ENCODE results near the gene PCNX2.

Gene PCNX2

DNA sequence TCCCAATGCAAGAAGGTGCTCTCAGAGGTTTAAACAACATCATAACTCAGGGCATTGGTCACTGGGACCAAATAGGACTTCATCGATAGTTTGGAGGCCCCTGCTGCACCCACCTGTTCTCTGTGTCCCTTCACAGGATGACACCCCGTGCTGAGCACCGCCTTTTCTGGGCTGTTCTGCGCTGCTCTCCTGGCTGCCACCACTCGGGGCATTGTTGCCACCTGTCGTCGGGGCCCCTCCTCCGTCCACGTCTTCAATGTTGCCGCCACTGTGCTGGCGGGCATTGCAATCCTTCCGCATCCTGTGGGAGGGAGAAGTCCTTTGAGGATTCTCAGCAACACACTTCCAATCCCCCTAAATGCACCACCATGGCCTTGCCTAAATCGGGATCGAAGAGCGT lies 297.4 kb downstream of the PCNX2 start:
- Histone ChIP-seq H3F3A (ENCODE audit: low read depth) (no peaks in the 10 kb centered on the region), H3K27me3 (ENCODE audit: insufficient read depth, low read length, poor library complexity, severe bottlenecking) (no peaks in the 10 kb centered on the region), H3K4me1 (ENCODE audit: insufficient read depth, low read length, poor library complexity, severe bottlenecking) (peaks cover 10% of the 10 kb centered on the region), H4K20me1 (ENCODE audit: insufficient read depth, low read length, poor library complexity, severe bottlenecking) (no peaks in the 10 kb centered on the region), H3K9me3 (ENCODE audit: insufficient read depth, low read depth, low read length) (peaks cover 9% of the 10 kb centered on the region; the same call in 1 of the 2 replicates), H3K4me2 (ENCODE audit: low read depth, low read length, poor library complexity, severe bottlenecking) (no peak overlapping the region), H3K4me3 (ENCODE audit: low read length, poor library complexity, severe bottlenecking) (no peak overlapping the region), H3K79me2 (ENCODE audit: insufficient read depth, low read length) (no peaks in the 10 kb centered on the region), H3K36me3 (ENCODE audit: insufficient read depth, low read length) (peaks cover 53% of the 10 kb centered on the region), H3K9me2 (replicated peaks; ENCODE audit: low read depth, low read length) (no peaks in the 10 kb centered on the region), H3K9ac (ENCODE audit: low read depth, low read length, poor library complexity, severe bottlenecking) (no peak overlapping the region), H2AFZ (ENCODE audit: low read length) (no peak overlapping the region)
- no peak for TF ChIP-seq EZH2phosphoT487 (IDR thresholded peaks at IDR 0.05; ENCODE audit: borderline replicate concordance)
- TF ChIP-seq, protein P1, sequence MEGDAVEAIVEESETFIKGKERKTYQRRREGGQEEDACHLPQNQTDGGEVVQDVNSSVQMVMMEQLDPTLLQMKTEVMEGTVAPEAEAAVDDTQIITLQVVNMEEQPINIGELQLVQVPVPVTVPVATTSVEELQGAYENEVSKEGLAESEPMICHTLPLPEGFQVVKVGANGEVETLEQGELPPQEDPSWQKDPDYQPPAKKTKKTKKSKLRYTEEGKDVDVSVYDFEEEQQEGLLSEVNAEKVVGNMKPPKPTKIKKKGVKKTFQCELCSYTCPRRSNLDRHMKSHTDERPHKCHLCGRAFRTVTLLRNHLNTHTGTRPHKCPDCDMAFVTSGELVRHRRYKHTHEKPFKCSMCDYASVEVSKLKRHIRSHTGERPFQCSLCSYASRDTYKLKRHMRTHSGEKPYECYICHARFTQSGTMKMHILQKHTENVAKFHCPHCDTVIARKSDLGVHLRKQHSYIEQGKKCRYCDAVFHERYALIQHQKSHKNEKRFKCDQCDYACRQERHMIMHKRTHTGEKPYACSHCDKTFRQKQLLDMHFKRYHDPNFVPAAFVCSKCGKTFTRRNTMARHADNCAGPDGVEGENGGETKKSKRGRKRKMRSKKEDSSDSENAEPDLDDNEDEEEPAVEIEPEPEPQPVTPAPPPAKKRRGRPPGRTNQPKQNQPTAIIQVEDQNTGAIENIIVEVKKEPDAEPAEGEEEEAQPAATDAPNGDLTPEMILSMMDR (conservative IDR thresholded peaks at IDR 0.05; ENCODE audit: low read length) = no peak

DNA sequence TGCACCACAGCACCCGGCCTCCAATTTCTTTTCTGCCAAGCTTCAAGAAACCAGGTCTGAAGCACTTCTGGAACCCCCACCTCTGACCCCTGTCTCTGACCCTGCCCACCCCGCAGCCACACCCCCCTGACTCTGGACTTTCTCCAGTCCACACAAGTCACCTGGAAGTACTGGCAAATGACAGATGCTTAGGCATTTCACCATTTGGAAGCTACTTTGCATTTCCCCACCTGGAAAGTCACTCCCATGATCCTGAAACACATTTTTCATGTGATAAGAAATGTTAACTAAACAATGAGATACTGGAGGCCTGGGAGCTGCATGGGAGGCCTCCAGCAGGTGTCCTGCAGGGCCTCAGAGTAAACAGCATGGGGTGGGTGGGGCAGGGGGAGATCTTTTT lies 299.4 kb downstream of the PCNX2 start:
- Histone ChIP-seq H3F3A (ENCODE audit: low read depth) (no peaks in the 10 kb centered on the region), H2AFZ (ENCODE audit: low read length) (no peak overlapping the region), H3K4me2 (ENCODE audit: low read depth, low read length, poor library complexity, severe bottlenecking) (no peak overlapping the region), H3K36me3 (ENCODE audit: insufficient read depth, low read length) (peaks cover 59% of the 10 kb centered on the region), H3K79me2 (ENCODE audit: insufficient read depth, low read length) (no peaks in the 10 kb centered on the region), H3K9me2 (replicated peaks; ENCODE audit: low read depth, low read length) (no peaks in the 10 kb centered on the region), H4K20me1 (ENCODE audit: insufficient read depth, low read length, poor library complexity, severe bottlenecking) (no peaks in the 10 kb centered on the region), H3K4me1 (ENCODE audit: insufficient read depth, low read length, poor library complexity, severe bottlenecking) (peaks cover 10% of the 10 kb centered on the region), H3K9me3 (ENCODE audit: insufficient read depth, low read depth, low read length) (peaks cover 9% of the 10 kb centered on the region; the same call in 1 of the 2 replicates), H3K27me3 (ENCODE audit: insufficient read depth, low read length, poor library complexity, severe bottlenecking) (no peaks in the 10 kb centered on the region), H3K9ac (ENCODE audit: low read depth, low read length, poor library complexity, severe bottlenecking) (no peak overlapping the region), H3K4me3 (ENCODE audit: low read length, poor library complexity, severe bottlenecking) (no peak overlapping the region)
- TF ChIP-seq, protein P1 (conservative IDR thresholded peaks at IDR 0.05; ENCODE audit: low read length) = no peak

DNA sequence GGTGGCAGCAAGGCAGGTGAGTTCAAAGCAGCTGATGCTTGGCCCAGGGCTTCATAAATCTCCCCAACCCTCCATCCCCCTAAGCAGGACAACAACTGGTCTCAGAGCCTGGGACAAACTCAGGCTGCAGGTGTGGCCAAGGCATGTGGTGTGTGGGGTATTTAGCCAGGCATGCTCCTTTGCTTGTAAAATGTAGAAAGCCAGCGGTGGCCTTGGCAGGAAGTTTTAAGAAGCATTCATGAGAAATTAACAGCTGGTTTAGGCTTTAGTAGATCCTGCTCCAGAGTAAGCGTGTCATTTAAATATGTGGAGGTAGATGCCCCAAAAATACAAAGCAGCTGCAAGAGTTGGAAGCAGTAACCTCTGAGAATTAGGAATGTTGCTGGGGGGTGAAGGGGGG lies 300.3 kb downstream of the PCNX2 start:
- H3K9ac ChIP-seq (ENCODE audit: low read depth, low read length, poor library complexity, severe bottlenecking) = no peak overlapping the region
- H3F3A ChIP-seq (ENCODE audit: low read depth) = no peaks in the 10 kb centered on the region
- H3K9me2 ChIP-seq (replicated peaks; ENCODE audit: low read depth, low read length) = no peaks in the 10 kb centered on the region
- H3K4me2 ChIP-seq (ENCODE audit: low read depth, low read length, poor library complexity, severe bottlenecking) = no peak overlapping the region
- no peaks in the 10 kb centered on the region for H3K27me3 ChIP-seq (ENCODE audit: insufficient read depth, low read length, poor library complexity, severe bottlenecking)
- H3K4me3 ChIP-seq (ENCODE audit: low read length, poor library complexity, severe bottlenecking) = no peak overlapping the region
- no peaks in the 10 kb centered on the region for H3K79me2 ChIP-seq (ENCODE audit: insufficient read depth, low read length)
- peaks cover 51% of the 10 kb centered on the region for H3K36me3 ChIP-seq (ENCODE audit: insufficient read depth, low read length)
- TF ChIP-seq, protein P1 (conservative IDR thresholded peaks at IDR 0.05; ENCODE audit: low read length) = no peak
- no peak for TF ChIP-seq EZH2phosphoT487 (IDR thresholded peaks at IDR 0.05; ENCODE audit: borderline replicate concordance)
- no peak overlapping the region for H2AFZ ChIP-seq (ENCODE audit: low read length)
- H3K9me3 ChIP-seq (ENCODE audit: insufficient read depth, low read depth, low read length) = peaks cover 9% of the 10 kb centered on the region; the same call in 1 of the 2 replicates
- H3K4me1 ChIP-seq (ENCODE audit: insufficient read depth, low read length, poor library complexity, severe bottlenecking) = peaks cover 10% of the 10 kb centered on the region
- H4K20me1 ChIP-seq (ENCODE audit: insufficient read depth, low read length, poor library complexity, severe bottlenecking) = no peaks in the 10 kb centered on the region

Data from Loucy (cell line).